Thyroid gland (tissue), 4 donors: ENCODE data around the gene L1CAM. TPM values are rescaled to one million over a fixed set of nuclear protein-coding genes. Genes with fewer than 3 reads are reported as not detected.

ENCODE experiments used
- DNase-seq, 2 donors: peaks; one replicate each; pipeline ENCODE4 v3.0.0-alpha.2; 2019
- H3K27ac ChIP-seq, 3 donors: fragments of 200-600 bp; sonication (generic); 1 replicate in 2 of 3; 2 replicates in 1 of 3; pipeline ENCODE4 v1.5.1; 2016 to 2019; ENCODE audit warnings: mild to moderate bottlenecking in 1 of 3, moderate library complexity in 1 of 3
- H3K27me3 ChIP-seq: fragments of 200-600 bp; sonication (generic); one replicate; pipeline ENCODE4 v1.5.1; 2019
- H3K36me3 ChIP-seq, 2 donors: fragments of 200-600 bp; sonication (generic); one replicate each; pipeline ENCODE4 v1.5.1; 2016 to 2019
- H3K4me1 ChIP-seq, 2 donors: fragments of 200-600 bp; sonication (generic); one replicate each; pipeline ENCODE4 v1.5.1; 2017 to 2019
- H3K4me3 ChIP-seq, 3 donors: fragments of 200-600 bp; sonication (generic); replicated peaks in 1 of 3; 1 replicate in 2 of 3; 2 replicates in 1 of 3; pipeline ENCODE4 v1.5.1; 2016; ENCODE audit warnings: mild to moderate bottlenecking in 1 of 3
- H3K9me3 ChIP-seq: fragments of 200-600 bp; sonication (generic); one replicate; pipeline ENCODE4 v1.5.1; 2017
- POLR2A ChIP-seq, 2 donors: fragments of 450-650 bp; IDR thresholded peaks; one replicate each; pipeline ENCODE4 v1.6.1; 2017; ENCODE audit warnings: antibody characterized with exemption in 2 of 2, mild to moderate bottlenecking in 2 of 2, moderate library complexity in 1 of 2
- WGBS, 2 donors: methylation state at CpG; one replicate each; pipeline ENCODE4 v1.1.5; 2017; 5-methylcytosine and 5-hydroxymethylcytosine counted together
- intact Hi-C: fragments of 100-400 bp; cut with DNase I; formaldehyde crosslinking; loops from one replicate; pipeline ENCODE4 v1.15.1; 2023
- total RNA-seq, 4 donors: library from RNA; depleted of rRNA; stranded (reverse); fragments of >200 nt; gene quantifications; one replicate each; pipeline ENCODE4 v1.2.3, GENCODE V29; 2016
- TF ChIP-seq, protein P1 (sequence below), 6 experiments: fragments of 200-600 bp in 3 of 6; fragments of 450-650 bp in 3 of 6; sonication (generic) in 3 of 6; IDR thresholded peaks; one replicate each; pipeline ENCODE4 v1.5.1; 2016 to 2019; ENCODE audit warnings: antibody characterized with exemption in 6 of 6, mild to moderate bottlenecking in 2 of 6, inconsistent platforms in 1 of 6, moderate library complexity in 1 of 6

L1CAM gene
- total RNA-seq, 4 donors from 2014 or later: 0.45 to 2.2 (median 0.75) TPM

DNA sequence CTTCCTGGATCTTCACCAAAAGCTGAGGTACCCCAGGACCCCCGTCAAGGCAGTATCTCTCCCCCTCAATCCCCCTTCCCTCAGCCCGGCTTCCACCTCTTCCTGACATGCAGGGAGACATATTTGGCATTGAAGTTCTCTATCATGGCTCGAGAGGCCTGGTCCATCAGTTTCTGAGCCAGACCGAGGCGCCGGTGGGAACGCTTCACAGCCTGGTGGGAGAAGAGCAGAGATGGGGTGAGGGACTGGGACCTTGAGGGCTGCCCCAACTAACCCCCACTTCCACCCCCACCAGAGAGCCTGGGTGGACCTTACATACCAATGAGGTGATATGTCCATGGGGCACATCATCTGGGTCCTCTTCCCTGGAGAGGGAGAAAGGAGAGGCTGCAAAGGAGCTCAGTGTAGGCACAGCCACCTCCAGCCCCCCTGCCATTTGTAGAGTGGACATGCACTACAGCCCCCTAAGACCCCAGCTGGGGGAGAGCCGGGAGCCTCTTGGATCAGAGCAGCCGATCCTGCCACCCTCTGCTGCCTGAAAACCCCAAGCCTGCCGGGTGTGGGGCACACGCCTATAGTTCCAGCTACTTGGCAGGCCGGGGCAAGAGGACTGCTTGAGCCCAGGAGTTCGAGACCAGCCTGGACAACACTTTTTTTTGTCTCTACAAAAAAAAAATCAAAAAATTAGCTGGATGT lies 46.4 kb upstream of the L1CAM start:
- Histone ChIP-seq H3K4me3 (no peak overlapping the region), H3K27ac (no peak overlapping the region), H3K27me3 (no peaks in the 10 kb centered on the region), H3K9me3 (no peaks in the 10 kb centered on the region), H3K36me3 (peaks cover 0 to 5% of the 10 kb centered on the region in 2 donors), H3K4me1 (peaks cover 3 to 19% of the 10 kb centered on the region in 2 donors)
- WGBS, 2 donors: 94 to 96% methylated on average over 6 to 11 of the region's 13 CpGs
- no peak for DNase-seq
- intact Hi-C loops: loop anchor here (10.0 kb wide), 1 partner anchor 58 kb away; no protein-coding TSS in a partner anchor
- TF ChIP-seq, protein P1, sequence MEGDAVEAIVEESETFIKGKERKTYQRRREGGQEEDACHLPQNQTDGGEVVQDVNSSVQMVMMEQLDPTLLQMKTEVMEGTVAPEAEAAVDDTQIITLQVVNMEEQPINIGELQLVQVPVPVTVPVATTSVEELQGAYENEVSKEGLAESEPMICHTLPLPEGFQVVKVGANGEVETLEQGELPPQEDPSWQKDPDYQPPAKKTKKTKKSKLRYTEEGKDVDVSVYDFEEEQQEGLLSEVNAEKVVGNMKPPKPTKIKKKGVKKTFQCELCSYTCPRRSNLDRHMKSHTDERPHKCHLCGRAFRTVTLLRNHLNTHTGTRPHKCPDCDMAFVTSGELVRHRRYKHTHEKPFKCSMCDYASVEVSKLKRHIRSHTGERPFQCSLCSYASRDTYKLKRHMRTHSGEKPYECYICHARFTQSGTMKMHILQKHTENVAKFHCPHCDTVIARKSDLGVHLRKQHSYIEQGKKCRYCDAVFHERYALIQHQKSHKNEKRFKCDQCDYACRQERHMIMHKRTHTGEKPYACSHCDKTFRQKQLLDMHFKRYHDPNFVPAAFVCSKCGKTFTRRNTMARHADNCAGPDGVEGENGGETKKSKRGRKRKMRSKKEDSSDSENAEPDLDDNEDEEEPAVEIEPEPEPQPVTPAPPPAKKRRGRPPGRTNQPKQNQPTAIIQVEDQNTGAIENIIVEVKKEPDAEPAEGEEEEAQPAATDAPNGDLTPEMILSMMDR (IDR thresholded peaks at IDR 0.05): no peak
- TF ChIP-seq POLR2A (IDR thresholded peaks at IDR 0.05): no peak

DNA sequence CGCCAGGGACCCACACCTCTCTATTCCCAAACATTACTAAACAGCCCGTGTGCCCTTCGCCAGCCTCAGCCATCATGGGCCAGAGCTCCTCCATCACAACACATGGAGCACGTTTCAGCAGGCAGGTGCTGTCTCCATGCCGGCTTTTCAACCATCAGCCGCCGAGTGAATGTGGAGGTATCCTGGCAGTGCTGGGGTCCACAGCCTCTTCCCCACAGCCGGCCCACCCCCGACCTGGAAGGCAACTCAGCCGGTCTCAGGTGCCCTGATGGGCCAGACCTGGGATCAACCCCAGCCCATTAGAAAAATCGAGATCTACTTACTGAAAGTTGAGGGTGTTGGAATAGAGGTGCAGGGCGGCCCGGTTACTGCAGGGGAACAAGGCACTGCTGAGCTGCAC lies 45.8 kb upstream of the L1CAM start:
- 87 to 95% methylated on average over 3 to 11 of the region's 13 CpGs for WGBS, 2 donors
- H3K27ac ChIP-seq: no peak overlapping the region
- DNase-seq: no peak
- H3K9me3 ChIP-seq: no peaks in the 10 kb centered on the region
- no peak for TF ChIP-seq POLR2A (IDR thresholded peaks at IDR 0.05)
- TF ChIP-seq, protein P1 (IDR thresholded peaks at IDR 0.05): no peak
- H3K4me1 ChIP-seq: peaks cover 4 to 26% of the 10 kb centered on the region in 2 donors
- H3K4me3 ChIP-seq: no peak overlapping the region
- peaks cover 0 to 5% of the 10 kb centered on the region in 2 donors for H3K36me3 ChIP-seq
- intact Hi-C loops: loop anchor here (10.0 kb wide), 1 partner anchor 57 kb away; no protein-coding TSS in a partner anchor
- no peaks in the 10 kb centered on the region for H3K27me3 ChIP-seq

DNA sequence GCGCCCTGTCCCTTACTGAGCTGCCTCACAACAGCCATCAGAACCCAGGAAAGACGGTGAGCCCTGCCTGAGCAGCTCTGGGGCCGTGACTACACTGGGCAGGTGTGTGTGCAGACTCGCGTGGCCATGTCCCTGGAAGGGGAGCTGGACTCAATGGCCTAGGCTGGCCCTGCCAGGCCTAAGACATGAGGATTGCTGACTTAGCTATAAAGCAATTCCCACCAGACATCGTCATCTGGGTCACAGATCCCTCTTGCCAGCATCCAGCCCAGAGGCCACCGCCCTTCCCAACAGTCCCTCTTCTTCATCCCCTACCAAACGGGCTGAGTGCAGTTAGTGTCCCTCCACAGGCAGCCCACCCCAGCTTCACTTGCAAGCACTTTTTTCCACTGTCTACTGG lies 45.2 kb upstream of the L1CAM start:
- no peaks in the 10 kb centered on the region for H3K9me3 ChIP-seq
- TF ChIP-seq, protein P1 (IDR thresholded peaks at IDR 0.05): no peak
- no peak for TF ChIP-seq POLR2A (IDR thresholded peaks at IDR 0.05)
- intact Hi-C loops: loop anchor here (10.0 kb wide), 1 partner anchor 56 kb away; no protein-coding TSS in a partner anchor
- H3K27ac ChIP-seq: no peak overlapping the region
- H3K4me1 ChIP-seq: peaks cover 4 to 31% of the 10 kb centered on the region in 2 donors
- no peak for DNase-seq
- 78 to 100% methylated on average over 2 to 4 of the region's 8 CpGs for WGBS, 2 donors
- H3K36me3 ChIP-seq: peaks cover 0 to 5% of the 10 kb centered on the region in 2 donors
- no peaks in the 10 kb centered on the region for H3K27me3 ChIP-seq
- no peak overlapping the region for H3K4me3 ChIP-seq

DNA sequence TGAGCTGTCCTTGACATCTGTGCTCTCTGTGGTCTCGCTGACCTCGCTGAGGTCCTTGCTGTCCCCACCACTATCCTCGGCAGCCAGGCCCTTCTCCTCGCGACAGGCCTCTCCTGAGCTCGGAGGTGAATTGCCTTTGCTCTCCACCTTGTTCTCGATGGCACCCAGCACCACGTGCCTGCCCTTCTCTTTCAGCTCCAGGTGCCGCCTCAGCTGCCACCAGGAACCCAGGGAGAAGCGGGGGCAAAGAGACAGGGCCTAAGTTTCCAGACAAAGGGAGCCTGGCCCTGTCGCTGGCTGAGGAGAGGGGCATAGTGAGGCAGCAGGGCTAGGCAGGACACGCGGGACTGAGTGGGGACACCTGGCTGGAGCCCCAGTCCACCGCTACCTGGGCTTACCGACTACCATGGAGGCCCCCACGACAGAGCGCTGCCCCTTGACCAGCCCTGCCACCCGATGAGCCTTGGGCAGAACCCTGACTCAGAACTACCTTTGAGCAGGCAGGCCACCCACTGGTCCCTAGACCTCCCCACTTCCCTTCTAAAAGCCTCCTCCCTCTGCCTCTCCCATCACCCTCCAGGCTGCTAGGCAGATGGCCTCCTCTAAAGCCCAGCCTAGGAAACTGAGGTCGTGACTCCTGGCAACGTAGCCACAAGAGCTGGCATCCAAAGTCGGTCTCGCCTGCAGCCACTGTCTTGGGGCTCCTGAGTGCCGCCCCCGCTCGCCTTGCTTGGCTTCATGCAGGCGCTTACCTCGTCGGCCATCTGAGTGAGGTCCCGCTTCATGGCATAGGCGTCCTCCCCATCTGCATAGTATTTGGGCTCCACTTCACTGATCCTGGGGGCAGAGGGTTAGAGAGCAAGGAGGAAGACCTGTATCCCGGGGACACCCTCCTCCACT lies 44.3 kb upstream of the L1CAM start:
- Histone ChIP-seq H3K4me1 (peaks cover 4 to 26% of the 10 kb centered on the region in 2 donors), H3K27ac (no peak overlapping the region), H3K4me3 (no peak overlapping the region), H3K27me3 (no peaks in the 10 kb centered on the region), H3K9me3 (no peaks in the 10 kb centered on the region), H3K36me3 (peaks cover 0 to 5% of the 10 kb centered on the region in 2 donors)
- no peak for DNase-seq
- 93% methylated on average over 14 of the region's 31 CpGs; no CpG with 5 or more reads in 1 of the 2 donors for WGBS, 2 donors
- TF ChIP-seq, protein P1 (IDR thresholded peaks at IDR 0.05): no peak
- TF ChIP-seq POLR2A (IDR thresholded peaks at IDR 0.05): no peak
- intact Hi-C loops: loop anchor here (10.0 kb wide), 1 partner anchor 55 kb away; no protein-coding TSS in a partner anchor
